Brain microvascular endothelial cell (primary cell): Measurements from ENCODE around the gene FH.

Source experiments
- DNase-seq: peaks from one replicate; pipeline ENCODE4 v3.0.0-alpha.2; 2020
- H3K27ac ChIP-seq: fragments of 250-450 bp; sonication (Bioruptor Pico); 2 replicates; pipeline ENCODE4 v1.5.1; 2020; ENCODE audit warnings: mild to moderate bottlenecking, moderate library complexity
- H3K27me3 ChIP-seq: fragments of 250-450 bp; sonication (Bioruptor Pico); replicated peaks from 2 replicates; pipeline ENCODE4 v1.5.1; 2020; ENCODE audit warnings: mild to moderate bottlenecking
- H3K36me3 ChIP-seq: fragments of 250-450 bp; sonication (Bioruptor Pico); replicated peaks from 2 replicates; pipeline ENCODE4 v1.5.1; 2020; ENCODE audit warnings: mild to moderate bottlenecking
- H3K4me3 ChIP-seq: 2 replicates; pipeline ENCODE4 v1.5.1; 2011; ENCODE audit warnings: low read depth, mild to moderate bottlenecking, control low read depth, low read length, moderate library complexity
- CTCF ChIP-seq: IDR thresholded peaks from 2 replicates; pipeline ENCODE4 v1.5.1; 2011; ENCODE audit warnings: low read depth, mild to moderate bottlenecking, moderate library complexity, low read length, control low read depth, inconsistent platforms; ENCODE audit errors: missing control alignments
- in situ Hi-C: cut with HindIII; loops from 2 replicates; pipeline ENCODE4 v1.10.0; 2017; ENCODE audit warnings: low sequenced_read_pairs, low pct_ligation_motif_present

The FH gene

GRCh38 chr1:241555526-241555925 lies 36.0 kb upstream of the FH start:
- TF ChIP-seq CTCF: no peak
- Histone ChIP-seq H3K27ac (no peak overlapping the region), H3K27me3 (no peaks in the 10 kb centered on the region), H3K36me3 (no peaks in the 10 kb centered on the region), H3K4me3 (no peak overlapping the region)
- in situ Hi-C loops: no loop called here
- DNase-seq: no peak

DNA sequence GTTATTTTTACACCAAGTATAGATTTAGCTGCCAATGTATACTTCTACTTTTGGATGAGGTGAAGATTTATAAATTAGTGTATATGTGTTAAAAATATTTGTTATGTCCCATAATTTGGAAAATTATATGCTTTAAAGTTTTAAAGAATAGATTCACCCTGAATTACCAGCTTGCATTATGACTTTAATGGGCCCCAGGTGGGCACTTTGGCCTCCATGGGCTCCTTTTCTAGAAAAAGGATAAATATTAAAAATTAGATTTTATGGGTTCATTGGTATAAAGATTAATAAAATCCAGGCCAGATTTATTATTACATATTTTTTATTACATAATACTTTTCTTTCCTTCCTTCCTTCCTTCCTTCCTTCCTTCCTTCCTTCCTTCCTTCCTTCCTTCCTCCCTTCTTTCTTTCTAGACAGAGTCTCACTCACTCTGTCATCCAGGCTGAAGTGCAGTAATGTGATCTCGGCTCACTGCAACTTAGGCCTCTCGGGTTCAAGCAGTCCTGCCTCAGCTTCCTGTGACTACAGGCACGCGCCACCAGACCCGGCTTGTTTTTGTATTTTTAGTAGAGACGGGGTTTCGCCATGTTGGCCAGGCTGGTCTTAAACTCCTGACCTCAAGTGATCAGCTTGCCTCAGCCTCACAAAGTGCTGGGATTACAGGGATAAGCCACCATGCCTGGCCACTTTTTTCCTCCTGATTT lies 34.5 kb upstream of the FH start:
- H3K4me3 ChIP-seq: no peak overlapping the region
- TF ChIP-seq CTCF: no peak
- H3K36me3 ChIP-seq: no peaks in the 10 kb centered on the region
- no peaks in the 10 kb centered on the region for H3K27me3 ChIP-seq
- no peak overlapping the region for H3K27ac ChIP-seq
- no peak for DNase-seq
- in situ Hi-C loops: no loop called here

DNA sequence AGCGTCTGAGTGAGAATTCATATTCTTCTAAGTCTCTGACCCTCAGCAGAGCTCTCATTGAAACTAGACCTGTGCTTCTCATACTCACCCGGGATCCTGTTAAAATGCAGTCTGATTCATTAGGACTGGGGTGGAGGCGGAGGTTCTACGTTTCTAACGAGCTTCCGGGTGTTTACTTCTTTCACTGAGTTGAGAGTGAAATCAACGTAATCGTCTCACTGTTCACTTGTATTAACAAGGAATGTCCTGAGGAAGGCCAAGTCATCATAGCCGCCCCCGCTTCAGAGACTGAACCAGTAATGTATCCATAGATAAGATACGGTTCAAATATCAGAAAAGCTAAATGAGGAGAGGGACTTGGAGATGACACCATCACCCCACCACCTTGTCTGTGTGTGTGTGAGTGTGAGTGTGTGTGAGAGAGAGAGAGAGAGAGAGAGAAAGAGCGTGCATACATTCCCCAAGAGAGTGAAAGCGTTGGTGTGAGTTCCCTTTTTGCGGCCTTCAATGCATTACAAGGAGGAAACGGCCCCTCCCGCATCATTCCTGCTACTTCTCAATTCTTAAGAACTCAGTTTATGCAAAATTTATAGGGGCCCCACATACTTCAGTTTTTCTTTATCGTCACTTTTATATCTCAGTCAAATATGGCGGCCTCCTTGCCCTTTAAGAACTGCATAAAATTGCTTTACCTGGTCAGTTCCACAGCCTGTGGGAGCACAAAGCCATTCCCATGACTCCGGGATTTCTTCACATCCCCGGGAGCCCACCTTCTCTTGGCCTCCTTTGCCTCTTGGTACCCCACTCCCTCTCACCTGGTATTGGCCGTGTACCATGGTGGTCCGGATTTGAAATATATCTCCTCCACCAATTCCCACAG lies 32.4 kb upstream of the FH start:
- no peak overlapping the region for H3K4me3 ChIP-seq
- H3K27ac ChIP-seq: no peak overlapping the region
- DNase-seq: no peak
- TF ChIP-seq CTCF: no peak
- in situ Hi-C loops: no loop called here
- H3K27me3 ChIP-seq: no peaks in the 10 kb centered on the region
- no peaks in the 10 kb centered on the region for H3K36me3 ChIP-seq

- no peak overlapping the region for H3K27ac ChIP-seq
- H3K27me3 ChIP-seq: no peaks in the 10 kb centered on the region
- DNase-seq: no peak
- in situ Hi-C loops: no loop called here
- no peaks in the 10 kb centered on the region for H3K36me3 ChIP-seq
- no peak overlapping the region for H3K4me3 ChIP-seq
- TF ChIP-seq CTCF: no peak
Observed at GRCh38 chr1:241550318-241550717, 30.8 kb upstream of the FH start.

DNA sequence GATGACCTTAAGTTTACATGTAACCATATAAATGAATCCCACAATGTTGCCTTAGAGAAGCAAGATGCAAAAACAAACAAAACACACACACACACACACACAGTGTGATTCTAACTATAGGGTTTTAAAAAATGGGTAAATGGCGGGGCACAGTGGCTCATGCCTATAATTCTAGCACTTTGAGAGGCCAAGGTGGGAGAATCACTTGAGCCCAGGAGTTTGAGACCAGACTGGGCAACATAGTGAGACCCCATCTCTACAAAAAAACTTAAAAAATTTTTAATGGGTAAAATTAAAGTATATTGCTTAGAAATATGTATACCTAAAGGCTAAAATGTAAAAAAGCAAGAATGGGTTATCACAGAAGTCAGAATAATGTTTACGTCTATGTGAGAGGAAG lies 28.5 kb upstream of the FH start:
- Histone ChIP-seq H3K4me3 (no peak overlapping the region), H3K27ac (no peak overlapping the region), H3K36me3 (no peaks in the 10 kb centered on the region), H3K27me3 (no peaks in the 10 kb centered on the region)
- in situ Hi-C loops: loop anchor here (25.0 kb wide), 1 partner anchor 289 kb away; the partner anchor contains the start of gene EXO1
- no peak for DNase-seq
- TF ChIP-seq CTCF: no peak
